Neutrophil (primary cell): ENCODE data around the gene AREL1.

ENCODE experiments used
- H3K27ac ChIP-seq: fragments of 200-600 bp; sonication (generic); 2 replicates; pipeline ENCODE4 v1.5.1; 2016; ENCODE audit warnings: mild to moderate bottlenecking, moderate library complexity
- H3K27me3 ChIP-seq: fragments of 200-600 bp; sonication (generic); 2 replicates; pipeline ENCODE4 v1.6.0; 2016; ENCODE audit warnings: mild to moderate bottlenecking
- H3K36me3 ChIP-seq: fragments of 200-600 bp; sonication (generic); 2 replicates; pipeline ENCODE4 v1.5.1; 2017
- H3K4me1 ChIP-seq, 2 experiments: fragments of 200-600 bp in 1 of 2; sonication (generic) in 1 of 2; 1 replicate in 1 of 2; 2 replicates in 1 of 2; pipeline versions ENCODE4 v1.5.1 to v1.6.1; 2013 to 2016; ENCODE audit warnings: low read depth in 1 of 2, low read length in 1 of 2, mild to moderate bottlenecking in 1 of 2, moderate library complexity in 1 of 2; ENCODE audit not compliant: control insufficient read depth in 1 of 2, insufficient read depth in 1 of 2
- H3K4me3 ChIP-seq, 2 experiments: fragments of 200-600 bp in 1 of 2; sonication (generic) in 1 of 2; 1 replicate in 1 of 2; 2 replicates in 1 of 2; pipeline ENCODE4 v1.5.1; 2013 to 2016; ENCODE audit warnings: low read depth in 1 of 2, low read length in 1 of 2, mild to moderate bottlenecking in 1 of 2, moderate library complexity in 1 of 2
- H3K9me3 ChIP-seq: fragments of 200-600 bp; sonication (generic); 2 replicates; pipeline ENCODE4 v1.5.1; 2016
- CTCF ChIP-seq: fragments of 200-600 bp; sonication (generic); IDR thresholded peaks from 2 replicates; pipeline ENCODE4 v1.5.1; 2016; ENCODE audit warnings: antibody characterized with exemption

The AREL1 gene

DNA sequence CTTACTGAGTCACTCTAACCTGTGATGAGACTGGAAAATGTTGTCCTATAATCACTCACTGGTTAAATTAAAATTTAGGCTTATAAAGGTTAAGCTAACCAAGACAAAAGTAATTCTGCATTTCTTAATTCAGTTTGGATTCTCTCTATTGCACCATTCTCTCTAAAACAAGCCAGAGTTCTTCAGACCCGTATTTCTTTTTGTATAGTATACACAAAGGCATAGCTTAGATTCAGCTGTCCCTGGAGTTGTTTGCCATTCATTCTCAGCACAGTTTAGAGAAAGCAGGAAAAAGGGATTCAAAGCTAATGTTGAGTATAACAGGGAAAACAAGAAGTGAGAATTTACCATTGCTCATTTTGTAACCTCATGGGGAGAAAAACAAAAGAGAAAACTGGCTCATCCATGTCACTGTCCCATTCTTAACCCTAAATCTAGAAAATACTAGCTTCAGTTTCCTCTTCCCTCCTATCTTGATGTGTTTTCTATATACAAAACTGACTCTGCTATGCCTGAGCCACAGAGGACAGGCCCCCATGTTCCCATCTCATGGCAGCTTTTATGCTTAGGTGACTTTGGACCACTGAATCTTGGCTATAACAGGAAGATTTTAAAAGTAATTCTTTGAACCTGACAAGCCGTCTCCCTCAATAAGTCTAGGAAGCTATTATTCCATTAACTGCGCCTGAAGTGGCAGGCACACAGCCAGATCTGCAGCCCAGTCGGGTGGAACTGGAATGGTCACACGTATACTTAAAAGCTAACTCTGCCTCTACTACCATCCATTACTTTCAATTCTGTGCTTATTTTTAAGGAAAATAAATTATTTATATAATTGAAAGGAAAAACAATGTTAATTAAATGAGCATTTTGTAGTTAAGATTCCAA, 7.0 kb downstream of the AREL1 start:
- peak overlapping the region; percentile 25 for H3K27ac ChIP-seq
- no peaks in the 10 kb centered on the region for H3K27me3 ChIP-seq
- H3K9me3 ChIP-seq, result no peaks in the 10 kb centered on the region
- peaks cover 8% of the 10 kb centered on the region in 2 experiments for H3K4me1 ChIP-seq
- H3K4me3 ChIP-seq, result no peak overlapping the region
- TF ChIP-seq CTCF, result no peak
- peaks cover 4% of the 10 kb centered on the region for H3K36me3 ChIP-seq

GRCh38 chr14:74704656-74705055, 8.2 kb downstream of the AREL1 start:
- peaks cover 4% of the 10 kb centered on the region for H3K36me3 ChIP-seq
- no peak overlapping the region for H3K4me3 ChIP-seq
- TF ChIP-seq CTCF, result no peak
- no peak overlapping the region for H3K27ac ChIP-seq
- peaks cover 5 to 7% of the 10 kb centered on the region in 2 experiments for H3K4me1 ChIP-seq
- no peaks in the 10 kb centered on the region for H3K27me3 ChIP-seq
- no peaks in the 10 kb centered on the region for H3K9me3 ChIP-seq

DNA sequence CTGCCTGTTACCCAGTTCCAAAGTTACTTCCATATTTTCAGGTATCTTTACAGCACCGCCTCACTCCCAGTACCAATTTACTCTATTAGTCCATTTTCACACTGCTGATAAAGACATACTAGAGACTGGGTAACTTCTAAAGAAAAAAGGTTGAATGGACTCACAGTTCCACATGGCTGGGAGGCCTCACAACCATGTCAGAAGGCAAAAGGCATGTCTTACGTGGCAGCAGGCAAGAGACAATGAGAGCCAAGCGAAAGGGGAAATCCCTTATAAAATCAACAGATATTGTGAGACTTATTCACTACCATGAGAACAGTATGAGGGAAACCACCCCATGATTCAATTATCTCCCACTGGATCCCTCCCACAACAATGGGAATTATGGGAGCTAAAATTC, 9.8 kb downstream of the AREL1 start:
- peak overlapping the region; percentile 31 for H3K27ac ChIP-seq
- H3K9me3 ChIP-seq, result no peaks in the 10 kb centered on the region
- H3K4me1 ChIP-seq, result peaks cover 21 to 23% of the 10 kb centered on the region in 2 experiments
- H3K4me3 ChIP-seq, result no peak overlapping the region
- peaks cover 4% of the 10 kb centered on the region for H3K36me3 ChIP-seq
- H3K27me3 ChIP-seq, result no peaks in the 10 kb centered on the region
- no peak for TF ChIP-seq CTCF

DNA sequence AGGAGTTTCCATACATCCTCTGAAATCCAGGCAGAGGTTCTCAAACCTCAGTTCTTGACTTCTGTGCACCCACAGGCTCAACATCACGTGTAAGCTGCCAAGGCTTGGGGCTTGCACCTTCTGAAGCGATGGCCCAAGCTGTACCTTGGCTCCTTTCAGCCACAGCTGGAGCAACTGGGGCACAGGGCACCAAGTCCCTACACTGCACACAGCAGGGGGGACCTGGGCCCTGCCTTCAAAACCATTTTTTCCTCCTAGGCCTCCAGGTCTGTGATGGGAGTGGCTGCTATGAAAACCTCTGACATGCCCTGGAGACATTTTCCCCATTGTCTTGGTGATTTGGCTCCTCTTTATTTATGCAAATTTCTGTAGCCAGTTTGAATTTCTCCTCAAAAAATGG, 10.6 kb downstream of the AREL1 start:
- H3K9me3 ChIP-seq, result no peaks in the 10 kb centered on the region
- peak overlapping the region; percentile 31 for H3K27ac ChIP-seq
- H3K27me3 ChIP-seq, result no peaks in the 10 kb centered on the region
- peaks cover 4% of the 10 kb centered on the region for H3K36me3 ChIP-seq
- no peak for TF ChIP-seq CTCF
- H3K4me3 ChIP-seq, result no peak overlapping the region
- H3K4me1 ChIP-seq, result peaks cover 29 to 31% of the 10 kb centered on the region in 2 experiments

DNA sequence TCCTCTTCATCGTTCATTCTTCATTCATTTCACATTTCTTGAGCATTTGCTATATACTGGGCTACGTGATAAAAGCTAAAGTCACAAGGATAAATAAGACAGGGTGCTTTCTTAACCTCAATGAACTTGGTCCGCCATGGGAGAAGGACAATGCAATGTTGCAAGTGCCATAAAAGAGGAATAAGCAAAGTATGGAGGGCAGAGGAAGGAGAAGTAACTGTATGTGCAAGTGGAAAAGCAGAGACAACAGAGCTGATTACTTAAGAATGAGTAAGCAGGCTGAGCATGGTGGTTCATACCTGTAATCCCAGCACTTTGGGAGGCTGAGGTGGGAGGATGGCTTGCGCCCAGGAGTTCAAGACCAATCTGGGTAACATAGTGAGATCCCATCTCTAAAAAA, 14.4 kb downstream of the AREL1 start:
- H3K27ac ChIP-seq, result peak overlapping the region; percentile 95
- no peak for TF ChIP-seq CTCF

More for the DNA sequence above, 14.4 kb downstream of the AREL1 start:
- Histone ChIP-seq H3K9me3 (no peaks in the 10 kb centered on the region), H3K4me3 (peak overlapping the region; percentile 18 to 42), H3K4me1 (peaks cover 55 to 57% of the 10 kb centered on the region in 2 experiments), H3K27me3 (no peaks in the 10 kb centered on the region), H3K36me3 (peaks cover 4% of the 10 kb centered on the region)
